ENCODE data around the gene LDLRAD4.

The LDLRAD4 gene

DNA sequence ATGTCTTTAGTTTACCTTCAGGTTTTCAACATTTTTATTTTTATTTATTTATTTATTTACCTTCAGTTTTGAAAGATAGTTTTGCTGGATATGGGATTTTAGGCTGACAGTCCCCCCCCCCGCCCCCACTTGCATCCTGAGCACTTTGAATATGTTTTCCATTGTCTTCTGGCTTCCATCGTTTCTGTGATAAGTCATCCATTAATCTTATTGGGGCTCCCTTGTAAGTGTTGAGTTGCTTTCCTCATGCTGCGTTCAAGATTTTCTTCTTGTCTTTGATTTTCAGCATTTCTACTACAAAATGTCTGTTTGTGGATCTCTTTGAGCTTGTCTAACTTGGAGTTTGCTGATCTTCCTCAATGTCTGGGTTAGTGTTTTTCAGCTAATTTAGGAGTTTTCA, 19.4 kb upstream of the LDLRAD4 start:
- TF ChIP-seq, protein P1, sequence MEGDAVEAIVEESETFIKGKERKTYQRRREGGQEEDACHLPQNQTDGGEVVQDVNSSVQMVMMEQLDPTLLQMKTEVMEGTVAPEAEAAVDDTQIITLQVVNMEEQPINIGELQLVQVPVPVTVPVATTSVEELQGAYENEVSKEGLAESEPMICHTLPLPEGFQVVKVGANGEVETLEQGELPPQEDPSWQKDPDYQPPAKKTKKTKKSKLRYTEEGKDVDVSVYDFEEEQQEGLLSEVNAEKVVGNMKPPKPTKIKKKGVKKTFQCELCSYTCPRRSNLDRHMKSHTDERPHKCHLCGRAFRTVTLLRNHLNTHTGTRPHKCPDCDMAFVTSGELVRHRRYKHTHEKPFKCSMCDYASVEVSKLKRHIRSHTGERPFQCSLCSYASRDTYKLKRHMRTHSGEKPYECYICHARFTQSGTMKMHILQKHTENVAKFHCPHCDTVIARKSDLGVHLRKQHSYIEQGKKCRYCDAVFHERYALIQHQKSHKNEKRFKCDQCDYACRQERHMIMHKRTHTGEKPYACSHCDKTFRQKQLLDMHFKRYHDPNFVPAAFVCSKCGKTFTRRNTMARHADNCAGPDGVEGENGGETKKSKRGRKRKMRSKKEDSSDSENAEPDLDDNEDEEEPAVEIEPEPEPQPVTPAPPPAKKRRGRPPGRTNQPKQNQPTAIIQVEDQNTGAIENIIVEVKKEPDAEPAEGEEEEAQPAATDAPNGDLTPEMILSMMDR (IDR thresholded peaks at IDR 0.05; ENCODE audit: low read depth, low read length) = no peak

DNA sequence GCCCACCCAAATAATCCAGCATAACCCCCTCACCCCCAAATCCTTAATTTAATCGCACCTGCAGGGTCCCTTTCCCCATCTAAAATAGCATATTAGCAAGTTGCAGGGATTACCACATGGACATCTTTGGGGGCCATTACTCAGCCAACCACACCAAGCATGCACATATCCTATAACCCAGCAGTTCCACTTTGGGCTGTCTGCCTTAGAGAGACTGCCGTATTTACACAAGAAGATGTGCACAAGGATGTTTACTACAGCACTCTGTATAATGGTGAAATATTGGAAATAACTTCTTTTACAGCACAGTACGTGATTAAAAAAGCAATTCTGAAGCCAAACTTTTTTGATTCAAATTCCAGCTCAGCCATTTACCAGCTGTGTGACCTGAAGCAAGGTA, 17.3 kb upstream of the LDLRAD4 start:
- TF ChIP-seq, protein P1 (IDR thresholded peaks at IDR 0.05; ENCODE audit: low read depth, low read length) = no peak
- H3K4me3 ChIP-seq (ENCODE audit: low read depth, low read length) = no peak overlapping the region

More for the DNA sequence above, 19.4 kb upstream of the LDLRAD4 start:
- no peak overlapping the region for H3K4me3 ChIP-seq (ENCODE audit: low read depth, low read length)

DNA sequence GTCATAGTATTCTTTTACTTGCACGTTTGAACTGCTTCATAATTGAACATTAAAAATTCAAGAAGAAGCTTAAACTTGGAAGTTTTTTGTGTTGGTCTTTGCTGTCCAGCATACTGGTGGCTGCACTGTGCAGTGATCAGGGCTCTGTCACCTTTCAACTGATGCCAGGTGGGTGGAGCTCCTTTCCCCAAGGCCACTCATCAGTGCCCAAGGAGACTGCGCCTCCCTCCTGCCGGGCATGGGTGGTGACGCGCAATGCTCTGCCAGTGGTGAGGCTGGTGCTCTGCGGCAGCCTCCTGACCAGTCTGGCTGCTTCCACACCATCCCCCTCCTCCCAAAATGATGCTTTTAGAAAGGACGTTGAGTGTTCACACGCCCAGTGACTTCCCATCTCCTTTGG, 16.0 kb upstream of the LDLRAD4 start:
- TF ChIP-seq, protein P1 (IDR thresholded peaks at IDR 0.05; ENCODE audit: low read depth, low read length) = no peak

DNA sequence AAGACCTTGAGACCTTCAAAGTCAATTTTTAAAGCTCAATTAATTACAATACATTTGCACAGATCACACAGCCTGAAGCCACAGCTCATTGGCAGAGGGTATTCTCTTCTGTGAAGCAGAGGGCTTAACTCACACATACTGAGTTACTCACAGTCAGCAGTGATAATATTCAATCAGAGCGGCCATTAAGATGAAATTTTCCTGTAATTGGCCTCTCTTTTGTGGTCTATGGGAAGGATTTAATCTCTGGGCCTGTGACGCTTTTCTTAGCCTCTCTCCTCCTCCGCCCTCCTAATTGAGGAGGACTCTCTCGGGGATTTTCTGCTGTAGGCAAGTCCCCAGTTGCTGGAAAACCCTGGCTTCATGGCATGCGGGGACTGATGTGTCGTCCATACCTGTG, 12.3 kb upstream of the LDLRAD4 start:
- TF ChIP-seq, protein P1 (IDR thresholded peaks at IDR 0.05; ENCODE audit: low read depth, low read length) = no peak
- H3K4me3 ChIP-seq (ENCODE audit: low read depth, low read length) = no peak overlapping the region

More for the DNA sequence above, 16.0 kb upstream of the LDLRAD4 start:
- H3K4me3 ChIP-seq (ENCODE audit: low read depth, low read length) = no peak overlapping the region

DNA sequence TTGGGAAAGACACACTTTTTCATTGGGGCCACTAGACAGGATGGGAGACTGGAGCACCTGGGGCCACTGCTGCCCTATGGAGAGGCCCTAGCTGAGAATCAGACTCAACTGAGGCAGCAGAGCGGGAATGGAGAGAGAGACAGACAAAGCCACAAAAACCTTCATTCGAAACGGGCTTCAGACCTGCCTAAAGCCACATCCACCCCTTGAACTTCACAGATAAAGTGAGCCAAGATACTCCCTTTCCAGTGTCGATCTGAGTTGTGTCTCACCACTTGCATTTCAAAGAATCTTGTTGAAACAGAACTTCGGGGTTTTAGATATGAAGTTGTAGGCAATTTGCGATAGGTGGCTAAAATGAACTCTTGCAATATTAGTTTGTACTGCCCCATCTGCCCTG, 11.3 kb upstream of the LDLRAD4 start:
- no peak overlapping the region for H3K4me3 ChIP-seq (ENCODE audit: low read depth, low read length)
- TF ChIP-seq, protein P1 (IDR thresholded peaks at IDR 0.05; ENCODE audit: low read depth, low read length) = no peak

DNA sequence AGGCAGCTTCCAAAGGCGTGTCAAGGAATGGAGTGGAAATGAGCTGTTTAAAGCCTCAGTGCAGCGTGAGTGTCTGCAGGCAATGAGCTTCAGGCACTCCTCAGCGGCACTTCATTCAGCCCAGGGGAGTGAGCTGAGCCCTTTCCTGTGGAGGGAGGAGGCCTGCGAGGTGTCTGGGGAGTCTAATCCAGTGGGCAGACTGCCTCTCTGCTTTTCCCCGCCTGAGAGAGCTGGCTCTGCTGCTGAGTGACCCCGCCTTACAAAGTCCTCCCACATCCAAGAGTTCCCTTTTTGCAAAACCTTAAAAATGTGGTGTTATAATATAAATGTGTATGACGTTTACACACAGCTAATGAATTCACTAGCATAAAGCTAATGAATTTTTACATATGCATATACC, 7.0 kb upstream of the LDLRAD4 start:
- TF ChIP-seq, protein P1 (IDR thresholded peaks at IDR 0.05; ENCODE audit: low read depth, low read length) = no peak
- no peak overlapping the region for H3K4me3 ChIP-seq (ENCODE audit: low read depth, low read length)

DNA sequence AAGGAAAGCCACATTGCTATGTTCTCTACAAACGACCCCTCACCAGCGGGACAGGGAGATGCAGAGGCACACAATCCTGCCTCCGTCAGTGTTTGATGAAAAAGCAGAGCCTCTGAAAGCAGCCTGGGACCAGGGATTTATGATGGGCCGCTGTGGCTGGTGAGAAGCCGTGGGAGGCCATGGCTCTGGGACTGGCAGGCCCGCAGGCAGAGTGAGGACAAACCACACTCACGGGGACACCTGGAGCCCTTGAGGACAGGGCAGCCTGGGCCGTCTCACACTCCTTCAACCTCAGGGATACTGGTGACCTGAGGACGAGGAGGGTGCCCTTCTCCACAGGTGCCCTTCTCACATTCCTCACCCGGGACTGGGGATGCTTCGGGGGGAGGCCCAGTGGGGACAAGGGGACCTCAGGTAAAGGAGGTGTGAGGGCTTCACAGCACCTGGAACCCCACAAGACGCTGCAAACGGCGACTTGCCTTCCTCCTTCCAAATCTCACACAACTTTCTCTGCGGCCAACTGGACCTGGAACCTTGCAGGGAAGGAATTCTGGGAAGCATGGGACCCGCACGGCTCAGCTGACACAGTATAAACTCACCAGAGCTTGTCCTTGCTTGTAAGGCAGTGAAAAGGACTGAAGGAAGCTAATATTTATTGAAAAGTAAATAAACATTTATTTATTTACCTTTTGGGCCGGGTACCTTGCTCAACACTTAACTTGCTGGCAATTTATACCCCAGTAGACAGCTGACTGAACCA, 5.3 kb upstream of the LDLRAD4 start:
- H3K4me3 ChIP-seq (ENCODE audit: low read depth, low read length) = no peak overlapping the region
- TF ChIP-seq, protein P1 (IDR thresholded peaks at IDR 0.05; ENCODE audit: low read depth, low read length) = no peak
